HepG2 (cell line): Measurements from ENCODE around the gene TRIM28. TPM values are rescaled to one million over a fixed set of nuclear protein-coding genes. Genes with fewer than 3 reads are reported as not detected.

ENCODE experiments used
- CBFB ChIP-seq: sonication (generic); formaldehyde crosslinking; IDR thresholded peaks from 2 replicates; pipeline ENCODE4 v1.4.0; 2020; ENCODE audit warnings: missing genetic modification reagents
- MAFK ChIP-seq, 2 experiments: IDR thresholded peaks in 1 of 2; conservative IDR thresholded peaks in 1 of 2; 2 replicates each; pipeline ENCODE4 v1.6.1; 2011; ENCODE audit warnings: improper control_type of control experiment in 2 of 2, low read length in 2 of 2
- NCOA1 ChIP-seq: sonication (generic); formaldehyde crosslinking; IDR thresholded peaks from 2 replicates; pipeline ENCODE4 v1.9.0; 2021; ENCODE audit warnings: missing genetic modification reagents
- POLR2AphosphoS5 ChIP-seq: IDR thresholded peaks from 2 replicates; pipeline ENCODE4 v1.6.1; 2012; ENCODE audit warnings: low read depth, low read length
- SATB2 ChIP-seq: sonication (generic); formaldehyde crosslinking; IDR thresholded peaks from 2 replicates; pipeline ENCODE4 v1.5.0; 2020; ENCODE audit warnings: missing genetic modification reagents
- SPEN ChIP-seq: sonication (generic); formaldehyde crosslinking; IDR thresholded peaks from 2 replicates; pipeline ENCODE4 v1.5.1; 2020; ENCODE audit warnings: low read depth, mild to moderate bottlenecking, missing genetic modification reagents
- TAF1 ChIP-seq: sonication (generic); formaldehyde crosslinking; IDR thresholded peaks from 2 replicates; pipeline ENCODE4 v1.4.0; 2020; ENCODE audit warnings: missing genetic modification reagents
- ZNF329 ChIP-seq: sonication (generic); formaldehyde crosslinking; IDR thresholded peaks from 2 replicates; pipeline ENCODE4 v1.9.0; 2021; ENCODE audit warnings: low read depth, mild to moderate bottlenecking, missing genetic modification reagents
- ZNF441 ChIP-seq: sonication (generic); formaldehyde crosslinking; IDR thresholded peaks from 2 replicates; pipeline ENCODE4 v1.7.0; 2021; ENCODE audit warnings: missing genetic modification reagents, borderline replicate concordance
- ZNF563 ChIP-seq: sonication (generic); formaldehyde crosslinking; IDR thresholded peaks from 2 replicates; pipeline ENCODE4 v1.8.0; 2022; ENCODE audit warnings: mild to moderate bottlenecking, moderate library complexity, missing genetic modification reagents
- ZNF703 ChIP-seq: sonication (generic); formaldehyde crosslinking; IDR thresholded peaks from 2 replicates; pipeline ENCODE4 v1.5.1; 2020; ENCODE audit warnings: missing genetic modification reagents, mild to moderate bottlenecking, moderate library complexity, borderline replicate concordance
- ZNF724P ChIP-seq: sonication (generic); formaldehyde crosslinking; IDR thresholded peaks from 2 replicates; pipeline ENCODE4 v1.8.0; 2022; ENCODE audit warnings: missing genetic modification reagents, borderline replicate concordance
- polyA plus RNA-seq, 8 experiments: library from polyadenylated mRNA; depleted of rRNA in 3 of 8; stranded (reverse) in 7 of 8; unstranded in 1 of 8; fragments of >200 nt; fragmentation: Illumina TruSeq in 4 of 8; extraction: Trizol in 4 of 8; gene quantifications; 2 replicates each; pipeline versions ENCODE4 v1.2.1 to v1.2.3, GENCODE V29; 2011 to 2016; ENCODE audit warnings: low read depth in 4 of 8, missing spikeins in 1 of 8, mixed read lengths in 1 of 8; ENCODE audit not compliant: insufficient read depth in 1 of 8
- total RNA-seq, 5 experiments: library from RNA; depleted of rRNA; stranded (reverse); fragments of >200 nt; fragmentation: Illumina TruSeq; extraction: Trizol; gene quantifications; 2 replicates each; pipeline ENCODE4 v1.2.3, GENCODE V29; 2016; ENCODE audit warnings: low read depth in 1 of 5
- TF ChIP-seq, protein P1 (sequence below): sonication (generic); formaldehyde crosslinking; IDR thresholded peaks from 2 replicates; pipeline ENCODE4 v1.4.0; 2020; ENCODE audit warnings: missing genetic modification reagents, mild to moderate bottlenecking, borderline replicate concordance
- TF ChIP-seq, protein P2 (sequence below): sonication (generic); formaldehyde crosslinking; IDR thresholded peaks from 2 replicates; pipeline ENCODE4 v1.5.0; 2020; ENCODE audit warnings: mild to moderate bottlenecking, missing genetic modification reagents
- TF ChIP-seq, protein P3 (sequence below): sonication (generic); IDR thresholded peaks from 2 replicates; pipeline ENCODE4 v1.6.1; 2016; ENCODE audit warnings: low read depth, borderline replicate concordance

Gene TRIM28
- total and polyA plus RNA-seq, 2 of the 13 experiments (the other 11 are each of a cell fraction or from before 2014, with no cell fraction given): 361 to 439 TPM

DNA sequence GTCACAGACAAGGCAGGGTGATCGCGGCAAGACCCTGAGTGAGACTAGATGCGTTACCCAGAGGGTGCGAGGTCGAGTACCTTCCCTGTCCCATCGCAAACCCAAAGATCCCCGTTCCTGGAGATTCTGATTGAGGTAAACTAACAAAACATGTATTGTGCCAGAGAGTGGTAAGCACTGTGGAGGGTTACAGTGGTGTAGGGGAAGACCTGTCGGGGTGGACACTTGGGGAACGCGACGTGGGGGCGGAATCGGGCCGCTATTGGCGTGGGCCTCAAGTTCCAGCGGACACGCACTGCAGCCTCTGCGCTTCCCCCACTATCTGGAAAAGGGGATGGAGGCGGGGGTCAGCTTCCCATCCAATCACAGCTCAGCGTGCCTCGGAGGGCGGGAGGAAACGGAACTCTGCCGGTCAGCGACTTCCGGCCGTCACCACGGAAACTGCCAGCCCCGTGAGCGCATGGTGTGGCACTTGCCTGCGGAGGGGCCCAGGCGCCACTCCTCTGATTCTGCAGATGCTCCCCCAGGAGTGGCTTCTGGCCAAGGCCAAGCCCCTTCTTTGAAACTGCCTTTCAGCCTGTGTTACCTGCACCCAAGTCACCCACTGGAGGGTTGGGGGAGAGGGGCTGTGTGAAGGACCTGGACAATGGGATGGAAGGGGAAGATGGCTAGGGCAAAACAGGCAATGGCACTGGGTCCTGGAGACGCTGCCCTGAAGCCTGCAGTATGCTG is 15.6 kb downstream of the TRIM28 start (continued):
- TF ChIP-seq ZNF329 (CRISPR knock-in tag): peak; percentile 88; the same call in 1 of the 2 replicates
- peak; percentile 42; the same call in 1 of the 2 replicates for TF ChIP-seq CBFB (CRISPR knock-in tag)
- no peak for TF ChIP-seq MAFK (conservative IDR thresholded peaks at IDR 0.05 in 1 of 2, IDR thresholded peaks at IDR 0.05 in 1 of 2; ENCODE audit: low read length in 2 of 2)
- TF ChIP-seq POLR2AphosphoS5: peak; percentile 89
- TF ChIP-seq SPEN (CRISPR knock-in tag): peak; percentile 59
- TF ChIP-seq ZNF441: peak; percentile 58; the same call in 1 of the 2 replicates
- TF ChIP-seq, protein P1, sequence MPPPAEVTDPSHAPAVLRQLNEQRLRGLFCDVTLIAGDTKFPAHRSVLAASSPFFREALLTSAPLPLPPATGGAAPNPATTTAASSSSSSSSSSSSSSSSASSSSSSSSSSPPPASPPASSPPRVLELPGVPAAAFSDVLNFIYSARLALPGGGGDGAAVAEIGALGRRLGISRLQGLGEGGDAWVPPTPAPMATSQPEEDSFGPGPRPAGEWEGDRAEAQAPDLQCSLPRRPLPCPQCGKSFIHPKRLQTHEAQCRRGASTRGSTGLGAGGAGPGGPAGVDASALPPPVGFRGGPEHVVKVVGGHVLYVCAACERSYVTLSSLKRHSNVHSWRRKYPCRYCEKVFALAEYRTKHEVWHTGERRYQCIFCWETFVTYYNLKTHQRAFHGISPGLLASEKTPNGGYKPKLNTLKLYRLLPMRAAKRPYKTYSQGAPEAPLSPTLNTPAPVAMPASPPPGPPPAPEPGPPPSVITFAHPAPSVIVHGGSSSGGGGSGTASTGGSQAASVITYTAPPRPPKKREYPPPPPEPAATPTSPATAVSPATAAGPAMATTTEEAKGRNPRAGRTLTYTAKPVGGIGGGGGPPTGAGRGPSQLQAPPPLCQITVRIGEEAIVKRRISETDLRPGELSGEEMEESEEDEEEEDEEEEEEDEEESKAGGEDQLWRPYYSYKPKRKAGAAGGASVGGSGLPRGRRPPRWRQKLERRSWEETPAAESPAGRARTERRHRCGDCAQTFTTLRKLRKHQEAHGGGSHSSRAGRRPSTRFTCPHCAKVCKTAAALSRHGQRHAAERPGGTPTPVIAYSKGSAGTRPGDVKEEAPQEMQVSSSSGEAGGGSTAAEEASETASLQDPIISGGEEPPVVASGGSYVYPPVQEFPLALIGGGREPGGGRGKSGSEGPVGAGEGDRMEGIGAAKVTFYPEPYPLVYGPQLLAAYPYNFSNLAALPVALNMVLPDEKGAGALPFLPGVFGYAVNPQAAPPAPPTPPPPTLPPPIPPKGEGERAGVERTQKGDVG (CRISPR knock-in tag): no peak
- no peak for TF ChIP-seq ZNF703 (CRISPR knock-in tag)
- peak; percentile 68; the same call in 1 of the 2 replicates for TF ChIP-seq ZNF724P (CRISPR knock-in tag)
- no peak for TF ChIP-seq SATB2 (CRISPR knock-in tag)
- TF ChIP-seq ZNF563 (CRISPR knock-in tag): no peak
- TF ChIP-seq, protein P2, sequence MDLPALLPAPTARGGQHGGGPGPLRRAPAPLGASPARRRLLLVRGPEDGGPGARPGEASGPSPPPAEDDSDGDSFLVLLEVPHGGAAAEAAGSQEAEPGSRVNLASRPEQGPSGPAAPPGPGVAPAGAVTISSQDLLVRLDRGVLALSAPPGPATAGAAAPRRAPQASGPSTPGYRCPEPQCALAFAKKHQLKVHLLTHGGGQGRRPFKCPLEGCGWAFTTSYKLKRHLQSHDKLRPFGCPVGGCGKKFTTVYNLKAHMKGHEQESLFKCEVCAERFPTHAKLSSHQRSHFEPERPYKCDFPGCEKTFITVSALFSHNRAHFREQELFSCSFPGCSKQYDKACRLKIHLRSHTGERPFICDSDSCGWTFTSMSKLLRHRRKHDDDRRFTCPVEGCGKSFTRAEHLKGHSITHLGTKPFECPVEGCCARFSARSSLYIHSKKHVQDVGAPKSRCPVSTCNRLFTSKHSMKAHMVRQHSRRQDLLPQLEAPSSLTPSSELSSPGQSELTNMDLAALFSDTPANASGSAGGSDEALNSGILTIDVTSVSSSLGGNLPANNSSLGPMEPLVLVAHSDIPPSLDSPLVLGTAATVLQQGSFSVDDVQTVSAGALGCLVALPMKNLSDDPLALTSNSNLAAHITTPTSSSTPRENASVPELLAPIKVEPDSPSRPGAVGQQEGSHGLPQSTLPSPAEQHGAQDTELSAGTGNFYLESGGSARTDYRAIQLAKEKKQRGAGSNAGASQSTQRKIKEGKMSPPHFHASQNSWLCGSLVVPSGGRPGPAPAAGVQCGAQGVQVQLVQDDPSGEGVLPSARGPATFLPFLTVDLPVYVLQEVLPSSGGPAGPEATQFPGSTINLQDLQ (CRISPR knock-in tag): no peak; the same call in 1 of the 2 replicates
- TF ChIP-seq NCOA1 (CRISPR knock-in tag): 0 out of 2 replicates have a peak, but pooled peaks have one; percentile 38
- TF ChIP-seq TAF1: peak; percentile 66
- TF ChIP-seq, protein P3, sequence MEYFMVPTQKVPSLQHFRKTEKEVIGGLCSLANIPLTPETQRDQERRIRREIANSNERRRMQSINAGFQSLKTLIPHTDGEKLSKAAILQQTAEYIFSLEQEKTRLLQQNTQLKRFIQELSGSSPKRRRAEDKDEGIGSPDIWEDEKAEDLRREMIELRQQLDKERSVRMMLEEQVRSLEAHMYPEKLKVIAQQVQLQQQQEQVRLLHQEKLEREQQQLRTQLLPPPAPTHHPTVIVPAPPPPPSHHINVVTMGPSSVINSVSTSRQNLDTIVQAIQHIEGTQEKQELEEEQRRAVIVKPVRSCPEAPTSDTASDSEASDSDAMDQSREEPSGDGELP: peak; percentile 15; the same call in 1 of the 2 replicates
